H1 (cell line): ENCODE measurements around the gene FXR2. TPM values are rescaled to one million over a fixed set of nuclear protein-coding genes. Genes with fewer than 3 reads are reported as not detected.
"Not testable (repeated sequence)": the region's sequence is repeated elsewhere in the genome, so short reads cannot be mapped to it uniquely, and the experiment has no call there.

ENCODE experiments used
- CTCF ChIA-PET: fragments of 300-600 bp; sonication (Branson Sonifier 250); formaldehyde crosslinking; loops from one replicate; lab custom pipeline; 2021; ENCODE audit not compliant: partially characterized antibody; lab: Charles Lee
- POLR2A ChIA-PET: fragments of 300-600 bp; sonication (Branson Sonifier 250); formaldehyde crosslinking; loops from one replicate; lab custom pipeline; 2021; ENCODE audit warnings: inconsistent platforms; ENCODE audit not compliant: partially characterized antibody; lab: Charles Lee
- DNase-seq, 2 experiments: peaks; one replicate each; pipeline versions ENCODE4 v3.0.0 to v3.0.0-alpha.2; 2010 to 2022; ENCODE audit warnings: low spot score in 2 of 2, low read depth in 1 of 2, mixed read lengths in 1 of 2
- FAIRE-seq: peaks from 2 replicates; lab custom pipeline; 2011; peaks lifted over from hg19 to GRCh38; lab: Jason Lieb, UNC
- H2AFZ ChIP-seq: 2 replicates; pipeline ENCODE4 v1.8.1; 2012; ENCODE audit warnings: low read length, inconsistent platforms
- H2AK5ac ChIP-seq: 2 replicates; pipeline ENCODE4 v1.6.1; 2013; ENCODE audit warnings: low read depth, low read length
- H2BK120ac ChIP-seq: replicated peaks from 2 replicates; pipeline ENCODE3; 2013; ENCODE audit warnings: low read depth, low read length, inconsistent platforms
- H2BK12ac ChIP-seq: 2 replicates; pipeline ENCODE4 v1.6.1; 2013; ENCODE audit warnings: low read depth, low read length
- H2BK15ac ChIP-seq: 2 replicates; pipeline ENCODE4 v1.6.1; 2013; ENCODE audit warnings: low read length
- H2BK20ac ChIP-seq: 2 replicates; pipeline ENCODE4 v1.6.1; 2013; ENCODE audit warnings: low read length
- H2BK5ac ChIP-seq: 2 replicates; pipeline ENCODE4 v1.6.1; 2013; ENCODE audit warnings: low read depth, low read length
- H3K14ac ChIP-seq: 2 replicates; pipeline ENCODE4 v1.6.1; 2013; ENCODE audit warnings: inconsistent platforms; ENCODE audit not compliant: insufficient read length
- H3K18ac ChIP-seq: 2 replicates; pipeline ENCODE4 v1.6.1; 2013; ENCODE audit warnings: low read length; ENCODE audit errors: extremely low read depth
- H3K23ac ChIP-seq: 2 replicates; pipeline ENCODE4 v1.6.1; 2013; ENCODE audit warnings: inconsistent platforms; ENCODE audit not compliant: insufficient read length
- H3K23me2 ChIP-seq: 2 replicates; pipeline ENCODE4 v1.6.1; 2013; ENCODE audit warnings: low read depth, low read length
- H3K27ac ChIP-seq: 2 replicates; pipeline ENCODE4 v1.6.1; 2011; ENCODE audit warnings: low read depth, low read length, inconsistent platforms
- H3K27me3 ChIP-seq, 4 experiments: replicated peaks in 1 of 4; 1 replicate in 1 of 4; 2 replicates in 3 of 4; pipeline versions ENCODE4 v1.6.1 to v1.8.1; 2011 to 2013; ENCODE audit warnings: low read length in 3 of 4, mild to moderate bottlenecking in 3 of 4, inconsistent platforms in 2 of 4, mixed read lengths in 2 of 4, moderate library complexity in 1 of 4; ENCODE audit not compliant: control insufficient read depth in 3 of 4, insufficient read depth in 3 of 4; ENCODE audit errors: extremely low read depth in 1 of 4
- H3K36me3 ChIP-seq, 4 experiments: 2 replicates each; pipeline versions ENCODE4 v1.6.1 to v1.8.1; 2011 to 2013; ENCODE audit warnings: mild to moderate bottlenecking in 4 of 4, low read length in 3 of 4, moderate library complexity in 2 of 4, control low read depth in 1 of 4, inconsistent platforms in 1 of 4; ENCODE audit not compliant: insufficient read depth in 4 of 4, control insufficient read depth in 2 of 4
- H3K4ac ChIP-seq: replicated peaks from 2 replicates; pipeline ENCODE3; 2013; ENCODE audit warnings: low read length, low read depth, mixed read lengths, inconsistent platforms; ENCODE audit not compliant: insufficient read length
- H3K4me1 ChIP-seq, 4 experiments: replicated peaks in 1 of 4; 1 replicate in 1 of 4; 2 replicates in 3 of 4; pipeline versions ENCODE4 v1.6.1 to v1.8.1; 2011 to 2013; ENCODE audit warnings: low read length in 3 of 4, inconsistent platforms in 2 of 4, mixed read lengths in 1 of 4; ENCODE audit not compliant: insufficient read depth in 4 of 4, control insufficient read depth in 3 of 4
- H3K4me2 ChIP-seq, 2 experiments: 2 replicates each; pipeline versions ENCODE4 v1.6.1 to v1.8.1; 2011 to 2013; ENCODE audit warnings: low read depth in 2 of 2, low read length in 2 of 2, control low read depth in 1 of 2, inconsistent platforms in 1 of 2, mild to moderate bottlenecking in 1 of 2; ENCODE audit not compliant: insufficient read depth in 1 of 2
- H3K4me3 ChIP-seq, 4 experiments: fragments of 200-600, 300-600 bp in 1 of 4; sonication (generic), shearing (Covaris generic), sonication (Bioruptor Twin) in 1 of 4; 2 replicates each; pipeline versions ENCODE4 v1.5.1 to v1.8.1; 2011 to 2016; ENCODE audit warnings: low read length in 4 of 4, low read depth in 3 of 4, control low read depth in 2 of 4, inconsistent platforms in 2 of 4, mild to moderate bottlenecking in 2 of 4, mixed read lengths in 1 of 4, moderate library complexity in 1 of 4; ENCODE audit not compliant: insufficient read depth in 2 of 4; ENCODE audit errors: extremely low read depth in 1 of 4
- H3K56ac ChIP-seq: replicated peaks from 2 replicates; pipeline ENCODE3; 2013; ENCODE audit warnings: low read depth, mild to moderate bottlenecking, mixed read lengths, low read length, inconsistent platforms; ENCODE audit not compliant: insufficient read length
- H3K79me1 ChIP-seq: 2 replicates; pipeline ENCODE4 v1.6.1; 2013; ENCODE audit warnings: low read depth, low read length, control low read depth
- H3K79me2 ChIP-seq, 2 experiments: 2 replicates each; pipeline versions ENCODE4 v1.6.1 to v1.8.1; 2012 to 2013; ENCODE audit warnings: low read length in 2 of 2, mild to moderate bottlenecking in 2 of 2, inconsistent platforms in 1 of 2; ENCODE audit not compliant: insufficient read depth in 2 of 2, control insufficient read depth in 1 of 2
- H3K9ac ChIP-seq, 4 experiments: replicated peaks in 1 of 4; 1 replicate in 1 of 4; 2 replicates in 3 of 4; pipeline versions ENCODE4 v1.6.1 to v1.8.1; 2011 to 2013; ENCODE audit warnings: low read depth in 3 of 4, low read length in 3 of 4, control low read depth in 2 of 4, mild to moderate bottlenecking in 2 of 4, moderate library complexity in 2 of 4, inconsistent platforms in 1 of 4; ENCODE audit errors: extremely low read depth in 1 of 4
- H3K9me3 ChIP-seq, 2 experiments: 2 replicates each; pipeline versions ENCODE4 v1.6.1 to v1.8.1; 2012 to 2013; ENCODE audit warnings: mild to moderate bottlenecking in 2 of 2, moderate library complexity in 2 of 2, control low read depth in 1 of 2, inconsistent platforms in 1 of 2, low read depth in 1 of 2, low read length in 1 of 2, mixed read lengths in 1 of 2; ENCODE audit not compliant: insufficient read depth in 2 of 2
- H4K20me1 ChIP-seq, 2 experiments: replicated peaks in 1 of 2; 2 replicates each; pipeline versions ENCODE3 to v1.8.1; 2011 to 2013; ENCODE audit warnings: inconsistent platforms in 2 of 2, low read length in 2 of 2, mild to moderate bottlenecking in 1 of 2; ENCODE audit not compliant: insufficient read depth in 2 of 2, control insufficient read depth in 1 of 2
- H4K5ac ChIP-seq: 2 replicates; pipeline ENCODE4 v1.6.1; 2013; ENCODE audit warnings: low read length, low read depth, mixed read lengths, inconsistent platforms; ENCODE audit not compliant: insufficient read length
- H4K8ac ChIP-seq: 2 replicates; pipeline ENCODE4 v1.8.0; 2013; ENCODE audit warnings: mild to moderate bottlenecking, moderate library complexity, low read length, inconsistent platforms; ENCODE audit not compliant: insufficient read depth; ENCODE audit errors: extremely low read depth
- H4K91ac ChIP-seq: replicated peaks from 2 replicates; pipeline ENCODE3; 2013; ENCODE audit warnings: low read length, mixed read lengths, inconsistent platforms; ENCODE audit not compliant: insufficient read length
- BRCA1 ChIP-seq: IDR thresholded peaks from 2 replicates; pipeline ENCODE4 v1.6.1; 2012; ENCODE audit warnings: low read depth, low read length, improper control_type of control experiment
- NANOG ChIP-seq: IDR thresholded peaks from 2 replicates; pipeline ENCODE4 v1.6.1; 2011; ENCODE audit warnings: low read length, low read depth, mild to moderate bottlenecking, inconsistent platforms; ENCODE audit not compliant: insufficient read depth, poor library complexity, severe bottlenecking
- POLR2AphosphoS5 ChIP-seq: IDR thresholded peaks from 2 replicates; pipeline ENCODE4 v1.6.1; 2011; ENCODE audit warnings: low read depth, low read length
- RFX5 ChIP-seq: IDR thresholded peaks from 2 replicates; pipeline ENCODE4 v1.6.1; 2011; ENCODE audit warnings: low read depth, low read length, improper control_type of control experiment, borderline replicate concordance
- SP2 ChIP-seq: IDR thresholded peaks from 2 replicates; pipeline ENCODE4 v1.6.1; 2012; ENCODE audit warnings: mild to moderate bottlenecking, low read length, inconsistent platforms
- WGBS, 2 experiments: shearing (Covaris generic) in 1 of 2; methylation state at CpG; one replicate each; pipeline versions ENCODE4 v1.1.6 to v1.1.7; 2013 to 2015; ENCODE audit warnings: low lambda C conversion rate in 2 of 2, mixed read lengths in 2 of 2, inconsistent platforms in 1 of 2, low coverage in 1 of 2, missing lambda C conversion rate in 1 of 2; ENCODE audit not compliant: insufficient replicate concordance in 2 of 2, insufficient coverage in 1 of 2, insufficient read length in 1 of 2; ENCODE audit errors: extremely low coverage in 1 of 2, missing lambda C conversion rate in 1 of 2; 5-methylcytosine and 5-hydroxymethylcytosine counted together
- polyA plus RNA-seq, 7 experiments: library from polyadenylated mRNA; depleted of rRNA in 3 of 7; stranded (reverse) in 5 of 7; unstranded in 2 of 7; fragments of >200 nt in 5 of 7; fragments of 200-250 nt in 2 of 7; gene quantifications; 1 replicate in 5 of 7; 2 replicates in 1 of 7; 4 replicates in 1 of 7; pipeline versions ENCODE4 v1.2.1 to v1.2.3, GENCODE V29; 2011 to 2013; ENCODE audit warnings: missing spikeins in 2 of 7, mixed read lengths in 2 of 7
- total RNA-seq: library from RNA; stranded (reverse); fragmentation: NEBNext Ultra II Directional; extraction: Animal tissue kit (Norgen Biotek cat#: 25700); gene quantifications from 2 replicates; pipeline ENCODE4 v1.2.1, GENCODE V29; 2021
- TF ChIP-seq, protein P1 (sequence below): IDR thresholded peaks from 2 replicates; pipeline ENCODE4 v1.6.1; 2012; ENCODE audit warnings: low read length, inconsistent platforms
- TF ChIP-seq, protein P2 (sequence below): IDR thresholded peaks from 2 replicates; pipeline ENCODE4 v1.6.1; 2011; ENCODE audit warnings: low read length, improper control_type of control experiment

The FXR2 gene
- total and polyA plus RNA-seq, 2 of the 8 experiments (the other 6 are each of a cell fraction or from before 2014, with no cell fraction given), result 26.2 to 44.0 TPM

DNA sequence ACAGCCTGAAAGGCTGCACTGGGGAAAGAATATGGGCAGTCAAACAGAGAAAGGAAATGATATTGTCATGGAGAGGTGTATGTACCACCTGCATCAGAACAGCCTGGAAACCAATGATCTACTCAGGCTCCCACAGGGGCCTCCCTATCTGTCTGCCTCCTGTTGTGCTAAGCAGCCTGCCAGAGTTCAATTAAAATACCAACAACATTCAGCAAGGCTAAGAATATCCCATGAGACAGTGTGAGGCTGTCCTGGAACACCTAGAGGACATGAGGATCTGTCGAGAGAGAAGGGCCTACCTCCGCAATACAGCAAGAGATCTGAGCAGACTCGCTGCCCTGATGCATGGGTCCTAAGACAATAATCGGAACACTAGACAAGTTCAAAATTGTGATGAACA lies 8.4 kb downstream of the FXR2 start (continued):
- TF ChIP-seq POLR2AphosphoS5, result no peak
- TF ChIP-seq, protein P1, sequence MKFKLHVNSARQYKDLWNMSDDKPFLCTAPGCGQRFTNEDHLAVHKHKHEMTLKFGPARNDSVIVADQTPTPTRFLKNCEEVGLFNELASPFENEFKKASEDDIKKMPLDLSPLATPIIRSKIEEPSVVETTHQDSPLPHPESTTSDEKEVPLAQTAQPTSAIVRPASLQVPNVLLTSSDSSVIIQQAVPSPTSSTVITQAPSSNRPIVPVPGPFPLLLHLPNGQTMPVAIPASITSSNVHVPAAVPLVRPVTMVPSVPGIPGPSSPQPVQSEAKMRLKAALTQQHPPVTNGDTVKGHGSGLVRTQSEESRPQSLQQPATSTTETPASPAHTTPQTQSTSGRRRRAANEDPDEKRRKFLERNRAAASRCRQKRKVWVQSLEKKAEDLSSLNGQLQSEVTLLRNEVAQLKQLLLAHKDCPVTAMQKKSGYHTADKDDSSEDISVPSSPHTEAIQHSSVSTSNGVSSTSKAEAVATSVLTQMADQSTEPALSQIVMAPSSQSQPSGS, result no peak
- TF ChIP-seq RFX5, result no peak
- TF ChIP-seq SP2, result no peak
- TF ChIP-seq, protein P2, sequence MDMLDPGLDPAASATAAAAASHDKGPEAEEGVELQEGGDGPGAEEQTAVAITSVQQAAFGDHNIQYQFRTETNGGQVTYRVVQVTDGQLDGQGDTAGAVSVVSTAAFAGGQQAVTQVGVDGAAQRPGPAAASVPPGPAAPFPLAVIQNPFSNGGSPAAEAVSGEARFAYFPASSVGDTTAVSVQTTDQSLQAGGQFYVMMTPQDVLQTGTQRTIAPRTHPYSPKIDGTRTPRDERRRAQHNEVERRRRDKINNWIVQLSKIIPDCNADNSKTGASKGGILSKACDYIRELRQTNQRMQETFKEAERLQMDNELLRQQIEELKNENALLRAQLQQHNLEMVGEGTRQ, result no peak
- no peak for TF ChIP-seq BRCA1
- TF ChIP-seq NANOG, result no peak

DNA sequence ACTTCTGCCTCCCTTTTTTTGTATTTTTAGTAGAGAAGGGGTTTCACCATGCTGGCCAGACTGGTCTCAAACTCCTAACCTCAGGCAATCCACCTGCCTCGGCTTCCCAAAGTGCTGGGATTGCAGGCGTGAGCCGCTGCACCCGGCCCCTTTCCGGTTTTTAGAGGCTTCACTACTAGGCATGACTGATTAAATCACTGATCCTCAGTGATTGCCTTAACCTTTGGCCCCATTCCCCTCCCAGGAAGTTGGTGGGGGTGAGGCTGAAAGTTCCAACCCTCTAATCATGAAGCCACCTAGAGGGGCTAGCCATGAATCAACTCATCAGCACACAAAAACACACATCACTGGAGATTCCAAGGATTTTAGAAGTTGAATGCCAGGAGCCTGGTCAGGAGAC lies 17.1 kb downstream of the FXR2 start:
- not testable (repeated sequence) for H3K9me3 ChIP-seq, H4K20me1 ChIP-seq, H2BK20ac ChIP-seq, H3K4ac ChIP-seq, H3K27ac ChIP-seq, H2BK5ac ChIP-seq, H3K23me2 ChIP-seq, H4K91ac ChIP-seq, H2AK5ac ChIP-seq, H3K4me2 ChIP-seq, H3K56ac ChIP-seq, H3K14ac ChIP-seq, H3K79me1 ChIP-seq, H2BK120ac ChIP-seq, H3K27me3 ChIP-seq, H2BK12ac ChIP-seq, H4K8ac ChIP-seq, H3K4me1 ChIP-seq, H4K5ac ChIP-seq, H3K18ac ChIP-seq, H3K9ac ChIP-seq, H2AFZ ChIP-seq, H3K23ac ChIP-seq, DNase-seq, H2BK15ac ChIP-seq, H3K4me3 ChIP-seq, H3K79me2 ChIP-seq
- 93% methylated on average over 5 of the region's 5 CpGs; no CpG with 5 or more reads in 1 of the 2 experiments for WGBS, 2 experiments
- POLR2A ChIA-PET, result interaction anchor here (1.0 to 1.8 kb wide), 2 partner anchors 8 to 12 kb away, joined by 3 to 9 read pairs; partner anchors contain the start of gene SOX15
- CTCF ChIA-PET, result interaction anchor here (1.3 kb wide), 1 partner anchor 35 kb away, joined by 3 read pairs; no protein-coding TSS in a partner anchor
- peaks cover 17 to 77% (median 55%) of the 10 kb centered on the region in 4 experiments for H3K36me3 ChIP-seq
- FAIRE-seq, result peak; percentile 97
